Measurements from ENCODE around the gene URM1. TPM values are rescaled to one million over a fixed set of nuclear protein-coding genes. Genes with fewer than 3 reads are reported as not detected.

The URM1 gene
- total RNA-seq (2022; extraction: Qiagen RNA extraction), result 65.5 to 89.4 TPM (median 85.3 TPM) in 5 replicates

GRCh38 chr9:128370752-128371629, at the start of gene URM1:
Gene URM1, plus strand, starts transcription at chr9:128371374. Its CDS starts 7 bp downstream, at chr9:128371381.

GRCh38 chr9:128322404-128323211, 48.6 kb upstream of the URM1 start, which contains the start of the genes COQ4 and TRUB2:
Gene COQ4, plus strand, starts transcription at chr9:128322839. Its CDS starts 20 bp downstream, at chr9:128322859.
Gene TRUB2, minus strand, starts transcription at chr9:128322447. Its CDS starts 39 bp downstream, at chr9:128322408.

GRCh38 chr9:128339761-128340690, 31.1 kb upstream of the URM1 start, which contains the start of gene SLC27A4:
Gene SLC27A4, plus strand, starts transcription at chr9:128340527. Its CDS starts 2,606 bp downstream, at chr9:128343133.

GRCh38 chr9:128420651-128421481, 49.7 kb downstream of the URM1 start, which contains the start of gene CERCAM:
Gene CERCAM, plus strand, starts transcription at chr9:128420857. Its CDS starts 21 bp downstream, at chr9:128420878.

Other genes starting within 250 kb of the URM1 start
- 76.5 to 104 TPM (median 94.8 TPM) in 5 replicates for gene PTGES2, start 243.6 kb upstream of the URM1 start, total RNA-seq (2022; extraction: Qiagen RNA extraction)
- 2.8 to 6.5 TPM (median 3.4 TPM) in 5 replicates for gene LCN2, start 221.9 kb upstream of the URM1 start, total RNA-seq (2022; extraction: Qiagen RNA extraction)
- 41.2 to 69.2 TPM (median 66.0 TPM) in 5 replicates for gene BBLN, start 211.1 kb upstream of the URM1 start, total RNA-seq (2022; extraction: Qiagen RNA extraction)
- 75.2 to 92.1 TPM (median 88.1 TPM) in 5 replicates for gene CIZ1, start 179.8 kb upstream of the URM1 start, total RNA-seq (2022; extraction: Qiagen RNA extraction)
- 78.2 to 96.1 TPM (median 86.9 TPM) in 5 replicates for gene DNM1, start 168.0 kb upstream of the URM1 start, total RNA-seq (2022; extraction: Qiagen RNA extraction)
- gene GOLGA2, start 95.4 kb upstream of the URM1 start, total RNA-seq (2022; extraction: Qiagen RNA extraction), result 38.8 to 54.8 TPM (median 46.5 TPM) in 5 replicates
- 41.5 to 51.4 TPM (median 46.9 TPM) in 5 replicates for gene SWI5, start 95.1 kb upstream of the URM1 start, total RNA-seq (2022; extraction: Qiagen RNA extraction)
- 40.0 to 56.0 TPM (median 51.8 TPM) in 5 replicates for gene TRUB2, start 48.9 kb upstream of the URM1 start, total RNA-seq (2022; extraction: Qiagen RNA extraction)
- gene COQ4, start 48.5 kb upstream of the URM1 start, total RNA-seq (2022; extraction: Qiagen RNA extraction), result 47.6 to 64.3 TPM (median 63.2 TPM) in 5 replicates
- gene SLC27A4, start 30.8 kb upstream of the URM1 start, total RNA-seq (2022; extraction: Qiagen RNA extraction), result 38.8 to 52.9 TPM (median 48.0 TPM) in 5 replicates
- 32.0 to 43.1 TPM (median 38.8 TPM) in 5 replicates for gene CERCAM, start 49.5 kb downstream of the URM1 start, total RNA-seq (2022; extraction: Qiagen RNA extraction)
- 26.0 to 31.1 TPM (median 28.6 TPM) in 5 replicates for gene ODF2, start 84.6 kb downstream of the URM1 start, total RNA-seq (2022; extraction: Qiagen RNA extraction)
- 28.7 to 31.7 TPM (median 30.8 TPM) in 5 replicates for gene GLE1, start 133.3 kb downstream of the URM1 start, total RNA-seq (2022; extraction: Qiagen RNA extraction)
- gene SPTAN1, start 181.2 kb downstream of the URM1 start, total RNA-seq (2022; extraction: Qiagen RNA extraction), result 142 to 153 TPM (median 151 TPM) in 5 replicates

All from A549 treated with CORT108297 at 1 μM for 4 hours (cell line).